ENCODE data around the gene FAM240B. TPM values are rescaled to one million over a fixed set of nuclear protein-coding genes. Genes with fewer than 3 reads are reported as not detected.

The FAM240B gene
- polyA plus RNA-seq, 3 donors, result not detected

GRCh38 chr9:38652486-38652885 lies 67.4 kb downstream of the FAM240B start:
- peaks cover 0 to 5% (median 0%) of the 10 kb centered on the region in 7 donors for H3K9me3 Mint-ChIP-seq
- no peaks in the 10 kb centered on the region for H3K36me3 Mint-ChIP-seq
- peaks cover 3 to 27% (median 8%) of the 10 kb centered on the region in 3 donors for H3K27me3 Mint-ChIP-seq (ENCODE audit: low read depth in 3 of 3)
- Histone ChIP-seq H3K36me3 (replicated peaks in 1 of 2; ENCODE audit: control insufficient read depth in 1 of 2, insufficient read depth in 2 of 2, low read length in 2 of 2) (no peaks in the 10 kb centered on the region), H3K9ac (ENCODE audit: insufficient read depth, low read length, poor library complexity, severe bottlenecking) (no peak overlapping the region), H3K4me3 (replicated peaks in 1 of 3; ENCODE audit: low read depth in 2 of 3, low read length in 3 of 3) (no peak overlapping the region), H4K20me1 (ENCODE audit: insufficient read depth, low read length) (no peaks in the 10 kb centered on the region), H3K79me2 (ENCODE audit: insufficient read depth, low read length) (no peaks in the 10 kb centered on the region), H3K4me2 (replicated peaks; ENCODE audit: extremely low read depth, low read length, poor library complexity, severe bottlenecking) (no peak overlapping the region), H3K27ac (ENCODE audit: low read depth in 1 of 2, low read length in 2 of 2) (no peak overlapping the region), H2AFZ (ENCODE audit: insufficient read depth, low read depth, low read length, poor library complexity, severe bottlenecking) (no peak overlapping the region), H3K27me3 (ENCODE audit: control insufficient read depth in 2 of 2, insufficient read depth in 2 of 2, low read length in 2 of 2) (no peaks in the 10 kb centered on the region), H3K4me1 (ENCODE audit: control insufficient read depth in 1 of 2, insufficient read depth in 2 of 2, low read length in 2 of 2) (no peaks in the 10 kb centered on the region), H3K9me3 (replicated peaks in 1 of 2; ENCODE audit: control insufficient read depth in 1 of 2, insufficient read depth in 1 of 2, low read length in 2 of 2) (no peaks in the 10 kb centered on the region)
- no peak overlapping the region for H3K4me3 Mint-ChIP-seq
- no peak overlapping the region for H3K27ac Mint-ChIP-seq
- no peak for DNase-seq
- intact Hi-C loops (cut with micrococcal nuclease), result no loop called here
- WGBS (ENCODE audit: insufficient coverage), result 97% methylated on average over 6 of the region's 7 CpGs
- TF ChIP-seq, protein P1, sequence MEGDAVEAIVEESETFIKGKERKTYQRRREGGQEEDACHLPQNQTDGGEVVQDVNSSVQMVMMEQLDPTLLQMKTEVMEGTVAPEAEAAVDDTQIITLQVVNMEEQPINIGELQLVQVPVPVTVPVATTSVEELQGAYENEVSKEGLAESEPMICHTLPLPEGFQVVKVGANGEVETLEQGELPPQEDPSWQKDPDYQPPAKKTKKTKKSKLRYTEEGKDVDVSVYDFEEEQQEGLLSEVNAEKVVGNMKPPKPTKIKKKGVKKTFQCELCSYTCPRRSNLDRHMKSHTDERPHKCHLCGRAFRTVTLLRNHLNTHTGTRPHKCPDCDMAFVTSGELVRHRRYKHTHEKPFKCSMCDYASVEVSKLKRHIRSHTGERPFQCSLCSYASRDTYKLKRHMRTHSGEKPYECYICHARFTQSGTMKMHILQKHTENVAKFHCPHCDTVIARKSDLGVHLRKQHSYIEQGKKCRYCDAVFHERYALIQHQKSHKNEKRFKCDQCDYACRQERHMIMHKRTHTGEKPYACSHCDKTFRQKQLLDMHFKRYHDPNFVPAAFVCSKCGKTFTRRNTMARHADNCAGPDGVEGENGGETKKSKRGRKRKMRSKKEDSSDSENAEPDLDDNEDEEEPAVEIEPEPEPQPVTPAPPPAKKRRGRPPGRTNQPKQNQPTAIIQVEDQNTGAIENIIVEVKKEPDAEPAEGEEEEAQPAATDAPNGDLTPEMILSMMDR (IDR thresholded peaks at IDR 0.05), result no peak
- H3K4me1 Mint-ChIP-seq, result no peaks in the 10 kb centered on the region

DNA sequence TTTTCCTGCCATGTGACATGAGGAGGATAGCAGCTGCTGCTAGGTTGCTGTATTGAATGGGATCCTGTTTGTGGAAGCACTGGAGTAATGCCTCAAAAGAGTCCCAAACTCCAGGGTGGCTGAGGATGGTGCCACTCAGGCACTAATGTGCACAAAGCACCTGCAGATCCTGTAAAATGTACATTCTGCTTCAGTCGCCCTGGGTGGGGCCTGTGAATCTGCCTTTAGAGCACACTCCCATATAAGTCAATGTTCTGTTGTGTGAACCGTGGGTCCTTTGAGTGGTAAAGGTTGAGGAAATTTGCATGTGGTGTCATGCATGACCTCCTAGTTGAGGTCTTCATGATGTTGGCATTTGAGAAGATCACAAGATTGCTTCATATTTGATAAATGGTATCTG lies 67.9 kb downstream of the FAM240B start:
- Histone ChIP-seq H3K4me1 (ENCODE audit: control insufficient read depth in 1 of 2, insufficient read depth in 2 of 2, low read length in 2 of 2) (no peaks in the 10 kb centered on the region), H4K20me1 (ENCODE audit: insufficient read depth, low read length) (no peaks in the 10 kb centered on the region), H3K4me2 (replicated peaks; ENCODE audit: extremely low read depth, low read length, poor library complexity, severe bottlenecking) (no peak overlapping the region), H3K9me3 (replicated peaks in 1 of 2; ENCODE audit: control insufficient read depth in 1 of 2, insufficient read depth in 1 of 2, low read length in 2 of 2) (no peaks in the 10 kb centered on the region), H3K9ac (ENCODE audit: insufficient read depth, low read length, poor library complexity, severe bottlenecking) (no peak overlapping the region), H2AFZ (ENCODE audit: insufficient read depth, low read depth, low read length, poor library complexity, severe bottlenecking) (no peak overlapping the region), H3K36me3 (replicated peaks in 1 of 2; ENCODE audit: control insufficient read depth in 1 of 2, insufficient read depth in 2 of 2, low read length in 2 of 2) (no peaks in the 10 kb centered on the region), H3K27ac (ENCODE audit: low read depth in 1 of 2, low read length in 2 of 2) (no peak overlapping the region), H3K27me3 (ENCODE audit: control insufficient read depth in 2 of 2, insufficient read depth in 2 of 2, low read length in 2 of 2) (no peaks in the 10 kb centered on the region), H3K4me3 (replicated peaks in 1 of 3; ENCODE audit: low read depth in 2 of 3, low read length in 3 of 3) (no peak overlapping the region), H3K79me2 (ENCODE audit: insufficient read depth, low read length) (no peaks in the 10 kb centered on the region)
- intact Hi-C loops (cut with micrococcal nuclease), result no loop called here
- TF ChIP-seq, protein P1 (IDR thresholded peaks at IDR 0.05), result no peak
- H3K4me3 Mint-ChIP-seq, result no peak overlapping the region
- H3K27ac Mint-ChIP-seq, result no peak overlapping the region
- H3K36me3 Mint-ChIP-seq, result no peaks in the 10 kb centered on the region
- peaks cover 3 to 24% (median 6%) of the 10 kb centered on the region in 3 donors for H3K27me3 Mint-ChIP-seq (ENCODE audit: low read depth in 3 of 3)
- WGBS (ENCODE audit: insufficient coverage), result no CpG with 5 or more reads among the region's 2 CpGs
- H3K4me1 Mint-ChIP-seq, result no peaks in the 10 kb centered on the region
- no peak for DNase-seq
- peaks cover 0 to 5% (median 0%) of the 10 kb centered on the region in 7 donors for H3K9me3 Mint-ChIP-seq
